GM20000 (cell line): ENCODE data around the gene THAP8.
"Not testable (repeated sequence)": the region's sequence is repeated elsewhere in the genome, so short reads cannot be mapped to it uniquely, and the experiment has no call there.

Experiments
- DNase-seq: peaks from one replicate; pipeline ENCODE4 v3.0.0; 2012; ENCODE audit warnings: low spot score
- CTCF ChIP-seq: IDR thresholded peaks from 2 replicates; pipeline ENCODE4 v1.5.1; 2012; ENCODE audit warnings: mild to moderate bottlenecking, control low read depth; ENCODE audit errors: extremely low read depth, missing control alignments

Gene THAP8

GRCh38 chr19:36081894-36082293 is 27.8 kb upstream of the THAP8 start:
- no peak for TF ChIP-seq CTCF

GRCh38 chr19:36081385-36081784 is 27.3 kb upstream of the THAP8 start:
- TF ChIP-seq CTCF: no peak
- no peak for DNase-seq

More at GRCh38 chr19:36081894-36082293, 27.8 kb upstream of the THAP8 start:
- no peak for DNase-seq

- TF ChIP-seq CTCF: no peak
- no peak for DNase-seq
These were observed 25.4 kb upstream of the THAP8 start for GRCh38 chr19:36079389-36079945.

- TF ChIP-seq CTCF: no peak
- DNase-seq: no peak
These were observed 19.2 kb upstream of the THAP8 start for GRCh38 chr19:36073121-36073876.

- TF ChIP-seq CTCF: no peak
- DNase-seq: no peak
These were observed 18.0 kb upstream of the THAP8 start for GRCh38 chr19:36072081-36072480.

GRCh38 chr19:36068810-36069499 is 14.9 kb upstream of the THAP8 start:
- not testable (repeated sequence) for DNase-seq

GRCh38 chr19:36067681-36068080 is 13.6 kb upstream of the THAP8 start:
- no peak for DNase-seq
- no peak for TF ChIP-seq CTCF
